Adipocyte (in vitro differentiated cells): Measurements from ENCODE around the gene IPP.
"Not testable (repeated sequence)": the region's sequence is repeated elsewhere in the genome, so short reads cannot be mapped to it uniquely, and the experiment has no call there.

Experiments
- DNase-seq: peaks from one replicate; pipeline ENCODE4 v3.0.0-alpha.2; 2015; ENCODE audit warnings: low read depth
- H3K27me3 ChIP-seq: replicated peaks from 2 replicates; pipeline ENCODE4 v1.7.0; 2013; ENCODE audit warnings: mild to moderate bottlenecking, low read length, moderate library complexity; ENCODE audit not compliant: control insufficient read depth, insufficient read depth
- H3K36me3 ChIP-seq: 2 replicates; pipeline ENCODE4 v1.7.0; 2013; ENCODE audit warnings: low read length, mild to moderate bottlenecking, moderate library complexity; ENCODE audit not compliant: control insufficient read depth, insufficient read depth, severe bottlenecking
- H3K4me1 ChIP-seq: 2 replicates; pipeline ENCODE4 v1.7.0; 2013; ENCODE audit warnings: mild to moderate bottlenecking, low read length, moderate library complexity; ENCODE audit not compliant: control insufficient read depth, insufficient read depth
- H3K4me3 ChIP-seq: 2 replicates; pipeline ENCODE4 v1.7.0; 2013; ENCODE audit warnings: mild to moderate bottlenecking, low read length, moderate library complexity
- H3K9ac ChIP-seq: 2 replicates; pipeline ENCODE4 v1.7.0; 2013; ENCODE audit warnings: mild to moderate bottlenecking, low read length, moderate library complexity
- H3K9me3 ChIP-seq: 2 replicates; pipeline ENCODE4 v1.7.0; 2013; ENCODE audit warnings: mild to moderate bottlenecking, low read length, moderate library complexity; ENCODE audit not compliant: control insufficient read depth

Gene IPP

GRCh38 chr1:45767035-45767434 is 16.6 kb upstream of the IPP start:
- peak; percentile 57 for DNase-seq
- no peaks in the 10 kb centered on the region for H3K36me3 ChIP-seq
- no peak overlapping the region for H3K9ac ChIP-seq
- no peaks in the 10 kb centered on the region for H3K27me3 ChIP-seq
- no peaks in the 10 kb centered on the region for H3K9me3 ChIP-seq
- no peak overlapping the region for H3K4me3 ChIP-seq
- peaks cover 3% of the 10 kb centered on the region for H3K4me1 ChIP-seq

GRCh38 chr1:45765999-45766792 is 15.7 kb upstream of the IPP start:
- no peaks in the 10 kb centered on the region for H3K27me3 ChIP-seq
- H3K4me1 ChIP-seq = peaks cover 3% of the 10 kb centered on the region

GRCh38 chr1:45762291-45762690 is 11.8 kb upstream of the IPP start:
- Histone ChIP-seq H3K4me1 (peaks cover 3% of the 10 kb centered on the region), H3K36me3 (no peaks in the 10 kb centered on the region), H3K9ac (no peak overlapping the region), H3K4me3 (no peak overlapping the region), H3K9me3 (no peaks in the 10 kb centered on the region), H3K27me3 (no peaks in the 10 kb centered on the region)
- no peak for DNase-seq

More at GRCh38 chr1:45765999-45766792, 15.7 kb upstream of the IPP start:
- H3K4me3 ChIP-seq = no peak overlapping the region
- H3K9me3 ChIP-seq = no peaks in the 10 kb centered on the region
- H3K9ac ChIP-seq = no peak overlapping the region
- DNase-seq = no peak
- H3K36me3 ChIP-seq = no peaks in the 10 kb centered on the region

- no peak for DNase-seq
- no peaks in the 10 kb centered on the region for H3K27me3 ChIP-seq
- H3K9ac ChIP-seq = no peak overlapping the region
- peaks cover 3% of the 10 kb centered on the region for H3K9me3 ChIP-seq
- no peaks in the 10 kb centered on the region for H3K36me3 ChIP-seq
- no peak overlapping the region for H3K4me3 ChIP-seq
- H3K4me1 ChIP-seq = peaks cover 22% of the 10 kb centered on the region
These were observed 5.2 kb upstream of the IPP start for GRCh38 chr1:45755697-45756096.

- DNase-seq = no peak
- H3K9ac ChIP-seq = no peak overlapping the region
- no peaks in the 10 kb centered on the region for H3K36me3 ChIP-seq
- peaks cover 24% of the 10 kb centered on the region for H3K4me1 ChIP-seq
- H3K9me3 ChIP-seq = peaks cover 3% of the 10 kb centered on the region
- no peaks in the 10 kb centered on the region for H3K27me3 ChIP-seq
- H3K4me3 ChIP-seq = no peak overlapping the region
These were observed 3.0 kb upstream of the IPP start for GRCh38 chr1:45753248-45754037.

GRCh38 chr1:45752441-45753052 is 2.1 kb upstream of the IPP start:
- no peaks in the 10 kb centered on the region for H3K27me3 ChIP-seq
- no peaks in the 10 kb centered on the region for H3K36me3 ChIP-seq
- peaks cover 3% of the 10 kb centered on the region for H3K9me3 ChIP-seq
- H3K4me1 ChIP-seq = peaks cover 24% of the 10 kb centered on the region
- DNase-seq = peak; percentile 82
- no peak overlapping the region for H3K4me3 ChIP-seq
- no peak overlapping the region for H3K9ac ChIP-seq

GRCh38 chr1:45752014-45752413 is 1.6 kb upstream of the IPP start:
- Histone ChIP-seq H3K4me1 (peaks cover 24% of the 10 kb centered on the region), H3K27me3 (no peaks in the 10 kb centered on the region), H3K9me3 (peaks cover 3% of the 10 kb centered on the region), H3K36me3 (no peaks in the 10 kb centered on the region), H3K9ac (peak overlapping the region; percentile 34), H3K4me3 (peak overlapping the region; percentile 52)
- no peak for DNase-seq

- not testable (repeated sequence) for DNase-seq, H3K36me3 ChIP-seq
- peak overlapping the region; percentile 88 for H3K4me3 ChIP-seq
These were observed 786 bp upstream of the IPP start for GRCh38 chr1:45751039-45751838.

GRCh38 chr1:45746922-45747321 is 3.5 kb downstream of the IPP start:
- no peaks in the 10 kb centered on the region for H3K9me3 ChIP-seq
- H3K4me1 ChIP-seq = peaks cover 14% of the 10 kb centered on the region
- DNase-seq = no peak
- no peaks in the 10 kb centered on the region for H3K27me3 ChIP-seq
- no peak overlapping the region for H3K4me3 ChIP-seq
- H3K9ac ChIP-seq = no peak overlapping the region
- H3K36me3 ChIP-seq = peaks cover 15% of the 10 kb centered on the region

More at GRCh38 chr1:45751039-45751838, 786 bp upstream of the IPP start:
- H3K9ac ChIP-seq = peak overlapping the region; percentile 94
- peaks cover 24% of the 10 kb centered on the region for H3K4me1 ChIP-seq
- not testable (repeated sequence) for H3K9me3 ChIP-seq, H3K27me3 ChIP-seq

GRCh38 chr1:45739641-45740156 is 10.8 kb downstream of the IPP start:
- not testable (repeated sequence) for H3K9me3 ChIP-seq, H3K36me3 ChIP-seq, DNase-seq, H3K9ac ChIP-seq, H3K4me1 ChIP-seq, H3K4me3 ChIP-seq, H3K27me3 ChIP-seq
